Measurements from ENCODE around the gene MFSD11. TPM values are rescaled to one million over a fixed set of nuclear protein-coding genes. Genes with fewer than 3 reads are reported as not detected.
"Not testable (repeated sequence)": the region's sequence is repeated elsewhere in the genome, so short reads cannot be mapped to it uniquely, and the experiment has no call there.

Gene MFSD11
- 10 to 100 TPM; 20.7 to 24.0 TPM for total RNA-seq
- long read RNA-seq, donor 1, partial matches to known transcripts, result 0 of 9 reads
- long read RNA-seq, donor 1, other reads (novel, unspliced or antisense), result 5 of 9 reads
- long read RNA-seq, donor 2, transcript MFSD11-217 (14 exons, 1,891 nt), result minor isoform, 5 of 29 reads
- long read RNA-seq, donor 2, transcript MFSD11-211 (13 exons, 3,612 nt), result major isoform, 6 of 29 reads
- long read RNA-seq, donor 2, partial matches to known transcripts, result 3 of 29 reads
- long read RNA-seq, donor 2, other reads (novel, unspliced or antisense), result 10 of 29 reads

GRCh38 chr17:76737676-76738467 is at the start of gene MFSD11:
TSS of gene MFSD11 (plus strand) at chr17:76738119. CDS start at chr17:76738353, 234 bp downstream.
- intact Hi-C loops (cut with DNase I), result no loop called here
- peak; percentile 97 for DNase-seq (ENCODE audit: low spot score)

DNA sequence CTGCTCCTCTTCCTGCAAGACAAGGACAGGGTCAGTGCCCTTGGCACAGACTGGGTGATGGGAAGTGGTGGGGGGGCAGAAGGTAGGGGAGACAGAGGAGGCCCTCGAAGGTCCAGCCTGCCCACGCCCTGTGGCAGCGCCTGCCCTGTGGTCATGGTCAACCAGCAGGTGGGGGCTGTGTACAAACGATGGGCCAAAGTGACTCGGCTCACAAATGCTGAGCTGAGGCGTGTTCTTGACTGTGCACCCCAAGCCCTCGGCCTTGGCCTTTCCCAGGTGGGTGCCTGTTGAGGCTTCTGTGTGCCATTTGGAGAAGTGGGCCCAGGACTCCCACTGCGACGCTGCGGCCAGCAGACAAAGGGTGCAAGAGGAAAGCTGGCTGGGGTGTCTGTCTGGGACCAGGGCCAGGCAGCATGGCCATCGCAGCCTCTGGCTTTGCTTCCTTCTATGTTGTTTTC is 49.7 kb upstream of the MFSD11 start:
- peak; percentile 82 for DNase-seq (ENCODE audit: low spot score)

GRCh38 chr17:76689859-76690258 is 48.1 kb upstream of the MFSD11 start:
- DNase-seq (ENCODE audit: low spot score), result peak; percentile 26
- intact Hi-C loops (cut with DNase I), result no loop called here

More for the DNA sequence above, 49.7 kb upstream of the MFSD11 start:
- intact Hi-C loops (cut with DNase I), result no loop called here

GRCh38 chr17:76690596-76691280 is 47.2 kb upstream of the MFSD11 start:
- intact Hi-C loops (cut with DNase I), result no loop called here
- peak; percentile 61 for DNase-seq (ENCODE audit: low spot score)

GRCh38 chr17:76691379-76692191 is 46.3 kb upstream of the MFSD11 start:
- intact Hi-C loops (cut with DNase I), result no loop called here
- no peak for DNase-seq (ENCODE audit: low spot score)

GRCh38 chr17:76695059-76695831 is 42.7 kb upstream of the MFSD11 start:
- intact Hi-C loops (cut with DNase I), result no loop called here
- DNase-seq (ENCODE audit: low spot score), result no peak

GRCh38 chr17:76696763-76697701 is 40.9 kb upstream of the MFSD11 start:
- DNase-seq (ENCODE audit: low spot score), result no peak
- intact Hi-C loops (cut with DNase I), result no loop called here

- DNase-seq (ENCODE audit: low spot score), result no peak
- intact Hi-C loops (cut with DNase I), result no loop called here
Observed at GRCh38 chr17:76697702-76698465, 40.0 kb upstream of the MFSD11 start.

- DNase-seq (ENCODE audit: low spot score); intact Hi-C loops (cut with DNase I): not testable (repeated sequence)
Observed at GRCh38 chr17:76698466-76698977, 39.4 kb upstream of the MFSD11 start.

DNA sequence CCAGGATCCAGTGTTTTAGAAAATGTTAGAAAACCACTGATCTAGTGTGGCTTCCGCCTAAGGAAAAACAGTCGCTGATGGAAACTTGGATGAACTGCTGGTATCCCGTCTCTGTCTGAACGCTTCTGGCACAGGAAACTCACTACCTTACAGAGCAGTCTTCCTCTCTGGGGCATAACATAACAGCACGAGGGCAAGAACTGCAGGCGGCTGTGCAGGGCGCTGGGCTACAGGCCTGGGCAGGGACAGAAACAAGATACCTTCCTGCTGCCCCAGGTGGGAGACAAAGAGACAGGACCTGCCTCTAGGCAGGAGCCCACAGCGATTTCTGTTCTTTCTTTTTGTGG is 37.7 kb upstream of the MFSD11 start:
- no peak for DNase-seq (ENCODE audit: low spot score)
- intact Hi-C loops (cut with DNase I), result no loop called here

- peak; percentile 88 for DNase-seq (ENCODE audit: low spot score)
- intact Hi-C loops (cut with DNase I), result no loop called here
Observed at GRCh38 chr17:76700617-76701470, 37.1 kb upstream of the MFSD11 start.

- no peak for DNase-seq (ENCODE audit: low spot score)
- intact Hi-C loops (cut with DNase I), result no loop called here
Observed at GRCh38 chr17:76701471-76701967, 36.4 kb upstream of the MFSD11 start.

GRCh38 chr17:76702076-76702475 is 35.8 kb upstream of the MFSD11 start:
- intact Hi-C loops (cut with DNase I), result no loop called here
- no peak for DNase-seq (ENCODE audit: low spot score)

DNA sequence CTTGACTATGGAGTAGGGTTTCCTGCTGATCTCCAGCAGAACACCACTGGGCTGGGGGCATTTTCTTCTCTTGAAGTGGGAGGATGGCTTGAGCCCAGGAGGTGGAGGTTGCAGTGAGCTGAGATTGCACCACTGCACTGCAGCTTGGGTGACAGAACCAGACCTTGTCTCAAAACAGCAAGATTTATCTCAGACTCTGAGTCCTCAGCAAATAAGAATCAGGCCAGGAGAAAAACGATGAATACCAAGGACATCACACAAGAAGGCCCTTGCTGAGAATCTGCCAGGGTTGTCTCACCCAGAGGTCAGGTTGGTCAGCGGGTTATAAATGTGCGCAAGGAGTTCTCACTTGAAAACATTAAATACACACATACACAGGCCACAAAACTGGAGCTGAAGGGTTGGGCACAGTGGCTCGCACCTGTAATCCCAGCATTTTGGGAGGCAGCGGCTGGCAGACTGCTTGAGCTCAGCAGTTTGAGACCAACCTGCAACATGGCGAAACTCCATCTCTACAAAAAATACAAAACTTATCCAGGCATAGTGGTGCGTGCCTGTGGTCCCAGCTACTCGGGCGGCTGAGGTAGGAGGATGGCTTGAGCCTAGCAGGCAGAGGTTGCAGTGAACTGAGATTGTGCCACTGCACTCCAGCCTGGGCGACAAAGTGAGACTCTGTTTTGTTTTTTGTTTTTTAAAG is 34.8 kb upstream of the MFSD11 start:
- intact Hi-C loops (cut with DNase I), result no loop called here
- DNase-seq (ENCODE audit: low spot score), result no peak

DNA sequence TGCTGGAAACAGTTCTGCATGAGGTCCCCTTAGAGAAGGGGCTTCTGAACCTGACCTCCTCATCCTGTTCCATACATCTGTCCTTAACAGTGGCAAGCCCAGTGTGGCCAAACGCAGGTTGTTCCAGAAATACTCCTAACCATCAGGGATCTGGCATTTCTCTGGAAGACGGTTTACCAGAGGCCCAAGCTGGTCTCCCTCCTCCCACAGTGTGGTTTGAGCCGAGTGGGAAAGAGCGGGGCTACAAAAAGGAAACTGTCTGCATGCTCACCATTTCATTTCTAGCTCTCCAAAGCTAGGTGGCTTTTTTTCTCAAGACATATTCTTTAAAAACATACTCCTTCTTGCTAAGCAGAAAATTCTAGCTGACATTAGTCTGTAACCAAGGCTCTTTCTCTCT is 33.1 kb upstream of the MFSD11 start:
- DNase-seq (ENCODE audit: low spot score), result no peak
- intact Hi-C loops (cut with DNase I), result no loop called here
